Endothelial cell of umbilical vein (primary cell): Measurements from ENCODE around the gene SLC26A2. TPM values are rescaled to one million over a fixed set of nuclear protein-coding genes. Genes with fewer than 3 reads are reported as not detected.

Experiments
- BruUV-seq: library from RNA; stranded (reverse); fragments of 400-500 nt; replicated peaks from 2 replicates; lab custom pipeline; 2021; lab: Mats Ljungman, UMichigan
- CTCF ChIA-PET: fragments of 300-600, 350-600 bp; sonication (Branson Sonifier 250); formaldehyde crosslinking; loops from one replicate; lab custom pipeline; 2021; ENCODE audit warnings: antibody characterized with exemption, inconsistent platforms; lab: Charles Lee
- POLR2A ChIA-PET: fragments of 300-600, 350-600 bp; sonication (Branson Sonifier 250); formaldehyde crosslinking; loops from one replicate; lab custom pipeline; 2021; ENCODE audit warnings: antibody characterized with exemption, inconsistent platforms; lab: Charles Lee
- DNase-seq: peaks from one replicate; pipeline ENCODE4 v3.0.0-alpha.2; 2011; ENCODE audit warnings: low read depth, low spot score
- FAIRE-seq: peaks from 2 replicates; lab custom pipeline; 2011; peaks lifted over from hg19 to GRCh38; lab: Jason Lieb, UNC
- H2AFZ ChIP-seq: 2 replicates; pipeline ENCODE4 v1.6.0; 2012; ENCODE audit warnings: low read depth, low read length, control low read depth, inconsistent platforms
- H3K27ac ChIP-seq: 2 replicates; pipeline ENCODE4 v1.5.1; 2011; ENCODE audit warnings: low read depth, mild to moderate bottlenecking, control low read depth, low read length, moderate library complexity; ENCODE audit not compliant: insufficient read depth
- H3K27me3 ChIP-seq, 2 experiments: 2 replicates each; pipeline versions ENCODE4 v1.6.0 to v1.6.1; 2011; ENCODE audit warnings: low read length in 2 of 2, mixed read lengths in 1 of 2; ENCODE audit not compliant: control insufficient read depth in 2 of 2, insufficient read depth in 2 of 2
- H3K36me3 ChIP-seq, 2 experiments: 2 replicates in 1 of 2; 3 replicates in 1 of 2; pipeline ENCODE4 v1.5.1; 2011; ENCODE audit warnings: low read length in 2 of 2, mild to moderate bottlenecking in 1 of 2, moderate library complexity in 1 of 2; ENCODE audit not compliant: control insufficient read depth in 2 of 2, insufficient read depth in 2 of 2; ENCODE audit errors: extremely low read depth in 1 of 2
- H3K4me1 ChIP-seq: 3 replicates; pipeline ENCODE4 v1.5.1; 2011; ENCODE audit warnings: mild to moderate bottlenecking, low read length; ENCODE audit not compliant: control insufficient read depth, insufficient read depth; ENCODE audit errors: extremely low read depth
- H3K4me2 ChIP-seq: 2 replicates; pipeline ENCODE4 v1.6.1; 2011; ENCODE audit warnings: low read length, control low read depth, mixed read lengths; ENCODE audit not compliant: insufficient read depth
- H3K4me3 ChIP-seq, 3 experiments: fragments of 200-600 bp in 1 of 3; sonication (generic), shearing (Covaris generic) in 1 of 3; replicated peaks in 1 of 3; 2 replicates each; pipeline ENCODE4 v1.5.1; 2011 to 2016; ENCODE audit warnings: control low read depth in 3 of 3, low read length in 3 of 3, mild to moderate bottlenecking in 2 of 3, inconsistent platforms in 1 of 3, low read depth in 1 of 3, moderate library complexity in 1 of 3; ENCODE audit not compliant: insufficient read depth in 1 of 3
- H3K79me2 ChIP-seq: 2 replicates; pipeline ENCODE4 v1.6.0; 2012; ENCODE audit warnings: low read length, inconsistent platforms; ENCODE audit not compliant: control insufficient read depth, insufficient read depth
- H3K9ac ChIP-seq: replicated peaks from 2 replicates; pipeline ENCODE3; 2011; ENCODE audit warnings: low read length, control low read depth; ENCODE audit not compliant: insufficient read depth; ENCODE audit errors: extremely low read depth
- H3K9me1 ChIP-seq: replicated peaks from 3 replicates; pipeline ENCODE4 v1.6.0; 2011; ENCODE audit warnings: mild to moderate bottlenecking, low read length; ENCODE audit not compliant: control insufficient read depth, insufficient read depth; ENCODE audit errors: extremely low read depth
- H3K9me3 ChIP-seq: replicated peaks from 2 replicates; pipeline ENCODE4 v1.5.1; 2012; ENCODE audit warnings: low read length, inconsistent platforms; ENCODE audit not compliant: control insufficient read depth, insufficient read depth
- H4K20me1 ChIP-seq: replicated peaks from 2 replicates; pipeline ENCODE3; 2011; ENCODE audit warnings: mild to moderate bottlenecking, low read length; ENCODE audit not compliant: control insufficient read depth, insufficient read depth; ENCODE audit errors: extremely low read depth
- EZH2 ChIP-seq: IDR thresholded peaks from 2 replicates; pipeline ENCODE4 v1.6.1; 2012; ENCODE audit warnings: borderline replicate concordance, low read depth, mild to moderate bottlenecking, moderate library complexity, low read length, inconsistent platforms; ENCODE audit not compliant: severe bottlenecking
- FOS ChIP-seq: IDR thresholded peaks from 2 replicates; pipeline ENCODE4 v1.6.1; 2011; ENCODE audit warnings: mild to moderate bottlenecking, low read length, moderate library complexity, borderline replicate concordance; ENCODE audit not compliant: insufficient read depth
- GATA2 ChIP-seq: IDR thresholded peaks from 2 replicates; pipeline ENCODE4 v1.7.0; 2011; ENCODE audit warnings: low read depth, mild to moderate bottlenecking, moderate library complexity, mixed read lengths, low read length; ENCODE audit not compliant: insufficient read length, insufficient read depth
- JUN ChIP-seq: IDR thresholded peaks from 2 replicates; pipeline ENCODE4 v1.6.1; 2011; ENCODE audit warnings: borderline replicate concordance, low read depth; ENCODE audit not compliant: insufficient read length, insufficient read depth
- MYC ChIP-seq: IDR thresholded peaks from one replicate; pipeline ENCODE4 v1.6.1; 2011; ENCODE audit warnings: mild to moderate bottlenecking, low read depth, low read length
- POLR2A ChIP-seq: IDR thresholded peaks from 2 replicates; pipeline ENCODE4 v1.6.1; 2012; ENCODE audit warnings: low read depth, mild to moderate bottlenecking, control low read depth, low read length
- POLR2AphosphoS5 ChIP-seq: IDR thresholded peaks from 2 replicates; pipeline ENCODE4 v1.6.1; 2012; ENCODE audit warnings: low read depth, mild to moderate bottlenecking, control low read depth, low read length, moderate library complexity; ENCODE audit not compliant: insufficient read depth
- dilution Hi-C: fragments of 300-500 bp; cut with MboI; formaldehyde crosslinking; loops from one replicate; pipeline ENCODE4 v1.15.0; 2019; ENCODE audit warnings: low sequenced_read_pairs; ENCODE audit not compliant: extremely low pct_ligation_motif_present
- intact Hi-C: fragments of 100-400 bp; cut with micrococcal nuclease; formaldehyde crosslinking; loops from one replicate; pipeline ENCODE4 v1.10.0; 2022
- polyA plus RNA-seq, 4 experiments: library from polyadenylated mRNA; depleted of rRNA in 3 of 4; stranded (reverse) in 3 of 4; unstranded in 1 of 4; fragments of >200 nt; gene quantifications; 2 replicates each; pipeline versions ENCODE4 v1.2.1 to v1.2.3, GENCODE V29; 2011 to 2012; ENCODE audit warnings: missing spikeins in 1 of 4
- total RNA-seq: library from RNA; stranded (reverse); gene quantifications from 2 replicates; pipeline ENCODE4 v1.2.3, GENCODE V29; 2021
- TF ChIP-seq, protein P1 (sequence below), 2 donors: IDR thresholded peaks; 1 replicate in 1 of 2; 2 replicates in 1 of 2; pipeline ENCODE4 v1.5.1; 2011; ENCODE audit warnings: low read length in 2 of 2, mild to moderate bottlenecking in 2 of 2, moderate library complexity in 2 of 2, control low read depth in 1 of 2, inconsistent platforms in 1 of 2, low read depth in 1 of 2; ENCODE audit not compliant: insufficient read depth in 1 of 2; ENCODE audit errors: extremely low read depth in 1 of 2
- TF ChIP-seq, protein P2 (sequence below): IDR thresholded peaks from 2 replicates; pipeline ENCODE4 v1.6.1; 2011; ENCODE audit not compliant: insufficient read depth, insufficient read length

Gene SLC26A2
- total and polyA plus RNA-seq, 2 donors (not counting 3 experiments of a cell fraction or from before 2014, with no cell fraction given): 5.9 to 16.8 TPM

DNA sequence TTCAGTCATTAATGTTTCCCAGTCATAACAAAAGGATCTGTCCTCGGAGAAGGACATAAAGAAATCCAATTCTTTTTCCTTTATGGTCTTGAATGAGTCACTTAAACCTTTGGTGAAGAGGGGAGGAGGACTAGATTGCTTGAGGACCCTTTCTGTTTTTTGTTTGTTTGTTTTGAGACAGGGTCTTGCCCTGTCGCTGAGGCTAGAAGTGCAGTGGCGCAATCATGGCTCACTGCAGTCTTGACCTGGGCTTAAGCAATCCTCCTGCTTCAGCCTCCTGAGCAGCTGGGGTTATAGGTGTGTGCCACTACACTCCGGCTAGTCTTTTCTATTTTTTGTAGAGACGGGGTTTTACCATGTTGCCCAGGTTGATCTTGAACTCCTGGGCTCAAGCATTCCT, 27.6 kb downstream of the SLC26A2 start:
- Histone ChIP-seq H2AFZ (no peak overlapping the region), H3K36me3 (no peaks in the 10 kb centered on the region), H3K9me3 (no peaks in the 10 kb centered on the region), H3K9ac (no peak overlapping the region), H4K20me1 (no peaks in the 10 kb centered on the region), H3K4me1 (no peaks in the 10 kb centered on the region), H3K79me2 (no peaks in the 10 kb centered on the region), H3K4me3 (no peak overlapping the region), H3K27ac (no peak overlapping the region), H3K4me2 (no peak overlapping the region), H3K27me3 (no peaks in the 10 kb centered on the region), H3K9me1 (no peaks in the 10 kb centered on the region)
- intact Hi-C loops: no loop called here
- FAIRE-seq: no peak
- no peak for TF ChIP-seq FOS
- no peak for TF ChIP-seq POLR2A
- TF ChIP-seq, protein P1, sequence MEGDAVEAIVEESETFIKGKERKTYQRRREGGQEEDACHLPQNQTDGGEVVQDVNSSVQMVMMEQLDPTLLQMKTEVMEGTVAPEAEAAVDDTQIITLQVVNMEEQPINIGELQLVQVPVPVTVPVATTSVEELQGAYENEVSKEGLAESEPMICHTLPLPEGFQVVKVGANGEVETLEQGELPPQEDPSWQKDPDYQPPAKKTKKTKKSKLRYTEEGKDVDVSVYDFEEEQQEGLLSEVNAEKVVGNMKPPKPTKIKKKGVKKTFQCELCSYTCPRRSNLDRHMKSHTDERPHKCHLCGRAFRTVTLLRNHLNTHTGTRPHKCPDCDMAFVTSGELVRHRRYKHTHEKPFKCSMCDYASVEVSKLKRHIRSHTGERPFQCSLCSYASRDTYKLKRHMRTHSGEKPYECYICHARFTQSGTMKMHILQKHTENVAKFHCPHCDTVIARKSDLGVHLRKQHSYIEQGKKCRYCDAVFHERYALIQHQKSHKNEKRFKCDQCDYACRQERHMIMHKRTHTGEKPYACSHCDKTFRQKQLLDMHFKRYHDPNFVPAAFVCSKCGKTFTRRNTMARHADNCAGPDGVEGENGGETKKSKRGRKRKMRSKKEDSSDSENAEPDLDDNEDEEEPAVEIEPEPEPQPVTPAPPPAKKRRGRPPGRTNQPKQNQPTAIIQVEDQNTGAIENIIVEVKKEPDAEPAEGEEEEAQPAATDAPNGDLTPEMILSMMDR (IDR thresholded peaks at IDR 0.05; ENCODE audit: extremely low read depth in 1 of 2, insufficient read depth in 1 of 2, low read depth in 1 of 2, low read length in 2 of 2): no peak
- TF ChIP-seq, protein P2, sequence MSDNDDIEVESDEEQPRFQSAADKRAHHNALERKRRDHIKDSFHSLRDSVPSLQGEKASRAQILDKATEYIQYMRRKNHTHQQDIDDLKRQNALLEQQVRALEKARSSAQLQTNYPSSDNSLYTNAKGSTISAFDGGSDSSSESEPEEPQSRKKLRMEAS: no peak
- TF ChIP-seq POLR2AphosphoS5: no peak
- no peak for TF ChIP-seq GATA2
- no peak for TF ChIP-seq MYC
- TF ChIP-seq EZH2: no peak
- TF ChIP-seq JUN: no peak
- POLR2A ChIA-PET: no interaction called here
- BruUV-seq: no TSS peak
- dilution Hi-C loops: no loop called here
- CTCF ChIA-PET: interaction anchor here (1.5 kb wide), 1 partner anchor 150 kb away, joined by 6 read pairs; no protein-coding TSS in a partner anchor
- no peak for DNase-seq
